Body of pancreas (tissue), 4 donors: ENCODE measurements around the gene IGSF11. TPM values are rescaled to one million over a fixed set of nuclear protein-coding genes. Genes with fewer than 3 reads are reported as not detected.
A peak's percentile ranks its signal among the peaks of the same experiment; 100 is the strongest.

Source experiments
- ATAC-seq: fragments of 150-250 bp; one replicate; pipeline ENCODE4 v1.9.1; 2016
- DNase-seq, 4 donors: peaks; one replicate each; pipeline ENCODE4 v3.0.0-alpha.2; 2019
- H3K27ac ChIP-seq, 4 donors: fragments of 200-600 bp; sonication (generic); 1 replicate in 3 of 4; 2 replicates in 1 of 4; pipeline versions ENCODE4 v1.5.1 to v1.6.1; 2016 to 2019; ENCODE audit warnings: mild to moderate bottlenecking in 1 of 4, mixed read lengths in 1 of 4, moderate library complexity in 1 of 4
- H3K27me3 ChIP-seq, 2 donors: fragments of 200-600 bp; sonication (generic); one replicate each; pipeline ENCODE4 v1.6.0; 2016; ENCODE audit warnings: mild to moderate bottlenecking in 1 of 2
- H3K36me3 ChIP-seq, 2 donors: fragments of 200-600 bp; sonication (generic); replicated peaks in 1 of 2; 2 replicates each; pipeline ENCODE4 v1.5.1; 2016; ENCODE audit warnings: low read depth in 2 of 2; ENCODE audit not compliant: insufficient read depth in 1 of 2
- H3K4me1 ChIP-seq: fragments of 200-600 bp; sonication (generic); one replicate; pipeline ENCODE4 v1.6.0; 2016
- H3K4me3 ChIP-seq, 2 donors: fragments of 200-600 bp; sonication (generic); 1 replicate in 1 of 2; 2 replicates in 1 of 2; pipeline ENCODE4 v1.5.1; 2016 to 2019
- H3K9me3 ChIP-seq, 3 donors: fragments of 200-600 bp; sonication (generic); 1 replicate in 2 of 3; 2 replicates in 1 of 3; pipeline ENCODE4 v1.5.1; 2016
- POLR2A ChIP-seq, 3 donors: fragments of 450-650 bp; IDR thresholded peaks; one replicate each; pipeline ENCODE4 v1.6.1; 2016; ENCODE audit warnings: antibody characterized with exemption in 3 of 3, mild to moderate bottlenecking in 2 of 3
- WGBS, 2 donors: methylation state at CpG; one replicate each; pipeline ENCODE4 v1.1.5; 2017; 5-methylcytosine and 5-hydroxymethylcytosine counted together
- intact Hi-C: fragments of 100-400 bp; cut with DNase I; formaldehyde crosslinking; loops from one replicate; pipeline ENCODE4 v1.15.1; 2023
- total RNA-seq, 2 donors: library from RNA; depleted of rRNA; stranded (reverse); fragments of >200 nt; gene quantifications; one replicate each; pipeline ENCODE4 v1.1.0, GENCODE V29; 2016
- TF ChIP-seq, protein P1 (sequence below), 7 experiments: fragments of 450-650 bp in 4 of 7; fragments of 200-600 bp in 3 of 7; sonication (generic) in 3 of 7; IDR thresholded peaks; one replicate each; pipeline ENCODE4 v1.5.1; 2016 to 2019; ENCODE audit warnings: antibody characterized with exemption in 7 of 7

Gene IGSF11
- total RNA-seq, 2 donors from 2014 or later = 3.0 to 9.1 TPM

DNA sequence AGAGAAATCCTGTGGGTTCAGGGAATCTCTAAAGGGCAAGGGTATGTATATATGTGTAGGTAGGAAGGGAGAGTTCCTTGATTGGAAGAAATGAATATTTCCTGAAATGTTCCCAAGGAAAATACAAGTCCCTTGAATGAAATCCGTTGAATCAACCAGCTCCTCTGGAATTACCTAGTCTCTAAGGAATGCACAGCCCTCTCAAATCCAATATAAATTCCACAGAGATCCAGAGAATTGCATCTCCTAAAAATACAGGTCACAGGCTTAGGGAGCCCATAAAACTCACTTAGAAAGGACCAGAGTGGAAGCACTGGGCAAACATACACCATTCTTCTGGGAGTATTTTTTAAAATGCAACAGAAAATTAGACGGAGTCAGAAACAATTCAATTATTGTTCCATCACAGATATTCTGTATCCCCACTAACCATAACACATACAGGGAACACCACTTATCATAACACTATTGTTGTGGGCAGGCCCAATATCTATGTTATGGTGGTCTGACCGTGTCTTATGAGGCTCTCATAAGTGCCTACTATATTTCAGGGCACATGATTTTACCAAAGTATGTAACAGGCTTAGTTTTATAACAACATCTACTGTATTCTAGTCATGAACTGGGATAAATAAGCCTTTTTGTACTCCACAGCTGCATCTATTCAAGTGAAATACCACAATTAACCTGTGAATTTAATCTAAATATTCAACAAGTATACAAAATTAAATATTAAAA lies 43.7 kb downstream of the IGSF11 start:
- Histone ChIP-seq H3K27ac (peak overlapping the region in 2 of 4 donors; percentile 64 to 76), H3K4me1 (peaks cover 51% of the 10 kb centered on the region), H3K4me3 (no peak overlapping the region), H3K9me3 (no peaks in the 10 kb centered on the region), H3K27me3 (no peaks in the 10 kb centered on the region), H3K36me3 (no peaks in the 10 kb centered on the region)
- ATAC-seq = no peak
- no peak for TF ChIP-seq POLR2A (IDR thresholded peaks at IDR 0.05)
- TF ChIP-seq, protein P1, sequence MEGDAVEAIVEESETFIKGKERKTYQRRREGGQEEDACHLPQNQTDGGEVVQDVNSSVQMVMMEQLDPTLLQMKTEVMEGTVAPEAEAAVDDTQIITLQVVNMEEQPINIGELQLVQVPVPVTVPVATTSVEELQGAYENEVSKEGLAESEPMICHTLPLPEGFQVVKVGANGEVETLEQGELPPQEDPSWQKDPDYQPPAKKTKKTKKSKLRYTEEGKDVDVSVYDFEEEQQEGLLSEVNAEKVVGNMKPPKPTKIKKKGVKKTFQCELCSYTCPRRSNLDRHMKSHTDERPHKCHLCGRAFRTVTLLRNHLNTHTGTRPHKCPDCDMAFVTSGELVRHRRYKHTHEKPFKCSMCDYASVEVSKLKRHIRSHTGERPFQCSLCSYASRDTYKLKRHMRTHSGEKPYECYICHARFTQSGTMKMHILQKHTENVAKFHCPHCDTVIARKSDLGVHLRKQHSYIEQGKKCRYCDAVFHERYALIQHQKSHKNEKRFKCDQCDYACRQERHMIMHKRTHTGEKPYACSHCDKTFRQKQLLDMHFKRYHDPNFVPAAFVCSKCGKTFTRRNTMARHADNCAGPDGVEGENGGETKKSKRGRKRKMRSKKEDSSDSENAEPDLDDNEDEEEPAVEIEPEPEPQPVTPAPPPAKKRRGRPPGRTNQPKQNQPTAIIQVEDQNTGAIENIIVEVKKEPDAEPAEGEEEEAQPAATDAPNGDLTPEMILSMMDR (IDR thresholded peaks at IDR 0.05) = no peak
- 64 to 73% methylated on average over 3 of the region's 3 CpGs for WGBS, 2 donors
- intact Hi-C loops = no loop called here
- DNase-seq = no peak

DNA sequence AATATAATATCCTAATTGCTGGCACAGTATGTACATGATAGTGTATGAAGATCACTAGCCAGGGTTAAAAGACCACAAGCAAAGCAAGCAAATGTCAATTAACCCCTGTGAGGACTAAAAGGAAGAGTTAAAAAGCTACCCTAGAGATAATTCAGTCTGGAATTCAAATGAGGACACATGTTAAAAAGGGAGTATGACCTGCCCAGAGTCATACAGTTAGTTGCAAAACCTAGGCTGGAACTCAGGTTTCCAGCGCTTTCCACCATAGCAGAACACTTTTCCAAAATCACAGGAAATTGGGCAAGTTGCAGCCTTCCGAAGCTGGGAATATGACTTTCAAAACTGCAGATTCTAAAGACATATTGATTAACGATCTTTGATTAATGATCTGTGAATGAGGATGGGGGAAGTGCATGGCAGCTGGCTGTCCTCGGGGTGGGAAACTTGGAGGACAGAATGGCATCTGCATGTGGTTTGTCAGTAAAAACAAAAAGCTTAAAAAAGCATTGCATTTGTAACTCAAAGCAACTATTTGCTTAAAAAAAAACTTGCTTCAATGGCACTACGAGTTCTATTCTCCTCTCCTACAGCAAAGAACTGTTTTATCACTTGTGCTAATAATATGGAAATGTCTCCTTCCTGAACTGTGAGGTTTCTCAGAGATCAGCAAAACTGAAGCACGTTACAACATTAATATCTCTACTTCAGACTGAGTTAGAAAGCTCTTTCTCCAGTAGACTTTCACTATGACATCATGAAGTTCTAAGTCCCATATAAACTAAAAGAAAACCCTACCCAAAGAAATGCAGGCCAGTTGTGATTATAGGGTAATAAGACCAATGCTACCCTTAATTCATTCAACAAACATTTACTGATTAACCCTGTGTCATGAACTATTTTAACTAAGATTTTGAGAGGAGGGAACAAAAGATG lies 46.2 kb downstream of the IGSF11 start:
- ATAC-seq (no peak), DNase-seq (no peak)
- WGBS, 2 donors = 56 to 59% methylated on average over 6 of the region's 6 CpGs
- peaks cover 59% of the 10 kb centered on the region for H3K4me1 ChIP-seq
- peak overlapping the region in 3 of 4 donors; percentile 45 to 75 (median 69) for H3K27ac ChIP-seq
- H3K9me3 ChIP-seq = no peaks in the 10 kb centered on the region
- no peaks in the 10 kb centered on the region for H3K36me3 ChIP-seq
- H3K27me3 ChIP-seq = no peaks in the 10 kb centered on the region
- no peak overlapping the region for H3K4me3 ChIP-seq
- intact Hi-C loops = no loop called here
- TF ChIP-seq, protein P1 (IDR thresholded peaks at IDR 0.05) = no peak
- TF ChIP-seq POLR2A (IDR thresholded peaks at IDR 0.05) = no peak

DNA sequence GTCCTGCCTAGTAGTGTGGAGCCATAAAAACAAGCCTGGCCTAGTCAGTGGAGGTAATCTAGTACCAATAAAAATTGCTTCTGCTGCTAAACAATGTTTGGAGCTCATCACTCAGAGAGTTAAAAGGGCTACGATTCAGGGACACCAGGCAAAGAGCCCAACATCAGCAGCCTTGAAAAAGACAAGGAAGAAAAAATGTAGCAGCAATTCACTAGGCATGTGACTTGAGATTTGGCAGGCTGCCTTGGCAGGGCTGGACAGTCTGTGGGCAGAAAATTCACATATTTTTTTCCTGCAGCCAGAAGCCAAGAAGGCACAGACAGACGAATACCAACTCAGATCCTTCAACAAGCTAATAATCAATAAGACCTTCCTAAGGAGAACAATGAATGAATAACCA lies 47.2 kb downstream of the IGSF11 start:
- H3K36me3 ChIP-seq = no peaks in the 10 kb centered on the region
- no peaks in the 10 kb centered on the region for H3K27me3 ChIP-seq
- peak; percentile 88 to 92 (median 91) for DNase-seq
- WGBS, 2 donors = 8 to 11% methylated on average over 2 of the region's 2 CpGs
- peaks cover 53% of the 10 kb centered on the region for H3K4me1 ChIP-seq
- intact Hi-C loops = no loop called here
- H3K27ac ChIP-seq = peak overlapping the region; percentile 30 to 75 (median 57)
- TF ChIP-seq, protein P1 (IDR thresholded peaks at IDR 0.05) = no peak
- TF ChIP-seq POLR2A (IDR thresholded peaks at IDR 0.05) = no peak
- H3K9me3 ChIP-seq = no peaks in the 10 kb centered on the region
- H3K4me3 ChIP-seq = no peak overlapping the region
- ATAC-seq = peak; percentile 88

DNA sequence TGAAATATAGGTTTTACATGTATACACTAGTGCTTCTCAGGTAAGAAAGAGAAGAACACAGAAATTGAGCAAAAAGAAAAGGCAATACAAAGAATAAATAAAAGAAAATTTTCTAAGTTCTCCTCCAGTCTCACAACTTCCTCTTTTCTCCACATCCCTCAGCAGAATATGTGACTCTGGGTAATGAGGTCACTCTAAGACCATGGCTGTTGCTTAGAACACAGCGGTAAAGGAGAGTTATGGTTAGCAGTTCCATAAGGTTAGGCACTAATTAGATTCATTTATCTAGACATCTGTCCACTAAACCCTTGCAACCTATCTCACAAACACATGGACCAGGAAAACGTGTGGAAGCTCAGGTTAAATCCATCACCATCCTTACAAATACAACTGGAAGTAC lies 47.9 kb downstream of the IGSF11 start:
- intact Hi-C loops = no loop called here

More for the DNA sequence above, 47.9 kb downstream of the IGSF11 start:
- Histone ChIP-seq H3K27me3 (no peaks in the 10 kb centered on the region), H3K27ac (peak overlapping the region in 3 of 4 donors; percentile 30 to 75 (median 69)), H3K4me3 (no peak overlapping the region), H3K9me3 (no peaks in the 10 kb centered on the region), H3K4me1 (peaks cover 48% of the 10 kb centered on the region), H3K36me3 (no peaks in the 10 kb centered on the region)
- no peak for TF ChIP-seq POLR2A (IDR thresholded peaks at IDR 0.05)
- TF ChIP-seq, protein P1 (IDR thresholded peaks at IDR 0.05) = no peak
- 76 to 77% methylated on average over 2 of the region's 2 CpGs for WGBS, 2 donors
- DNase-seq (no peak), ATAC-seq (no peak)
